SK-N-SH (cell line): ENCODE data around the gene GOLGA6D. TPM values are rescaled to one million over a fixed set of nuclear protein-coding genes. Genes with fewer than 3 reads are reported as not detected.

Experiments
- CTCF ChIA-PET: fragments of 300-600, 350-600 bp; formaldehyde crosslinking; extraction: SDS; loops from one replicate; lab custom pipeline; 2021; lab: Yijun Ruan, JAX
- POLR2A ChIA-PET: fragments of 350-600 bp; sonication (Branson Sonifier 250); formaldehyde crosslinking; extraction: SDS; loops from one replicate; lab custom pipeline; 2020; ENCODE audit warnings: antibody characterized with exemption, inconsistent platforms; lab: Yijun Ruan, JAX
- DNase-seq: peaks from one replicate; pipeline ENCODE4 v3.0.0; 2012
- H2AFZ ChIP-seq: fragments of 200-600 bp; sonication (generic); 2 replicates; pipeline ENCODE4 v1.8.1; 2016; ENCODE audit warnings: antibody characterized with exemption, mild to moderate bottlenecking, low read depth
- H3F3A ChIP-seq: fragments of 200-600 bp; sonication (generic); replicated peaks from 2 replicates; pipeline ENCODE3; 2016; ENCODE audit warnings: antibody characterized with exemption, mild to moderate bottlenecking; ENCODE audit not compliant: insufficient read depth
- H3K27ac ChIP-seq, 2 experiments: fragments of 200-500 bp in 1 of 2; fragments of 200-600 bp in 1 of 2; sonication (Bioruptor generic) in 1 of 2; sonication (generic), shearing (Covaris generic) in 1 of 2; 2 replicates each; pipeline versions ENCODE4 v1.5.1 to v1.6.1; 2014 to 2016; ENCODE audit warnings: low read depth in 2 of 2, inconsistent platforms in 1 of 2, low read length in 1 of 2, mild to moderate bottlenecking in 1 of 2, mixed read lengths in 1 of 2
- H3K27me3 ChIP-seq: fragments of 200-600 bp; sonication (generic), shearing (Covaris generic); 2 replicates; pipeline ENCODE4 v1.6.1; 2016; ENCODE audit warnings: mixed run types; ENCODE audit not compliant: insufficient read depth
- H3K36me3 ChIP-seq, 2 experiments: fragments of 200-500 bp in 1 of 2; fragments of 200-600 bp in 1 of 2; sonication (Bioruptor generic) in 1 of 2; sonication (generic) in 1 of 2; replicated peaks in 1 of 2; 2 replicates each; pipeline versions ENCODE3 to v1.5.1; 2014 to 2016; ENCODE audit warnings: low read length in 1 of 2, mild to moderate bottlenecking in 1 of 2; ENCODE audit not compliant: insufficient read depth in 2 of 2, control insufficient read depth in 1 of 2
- H3K4me1 ChIP-seq, 2 experiments: fragments of 200-500 bp in 1 of 2; fragments of 200-600 bp in 1 of 2; sonication (Bioruptor generic) in 1 of 2; sonication (generic), shearing (Covaris generic) in 1 of 2; 2 replicates each; pipeline versions ENCODE4 v1.5.1 to v1.6.1; 2014 to 2016; ENCODE audit warnings: low read depth in 1 of 2, low read length in 1 of 2, mixed run types in 1 of 2; ENCODE audit not compliant: insufficient read depth in 2 of 2, control insufficient read depth in 1 of 2
- H3K4me2 ChIP-seq: fragments of 200-600 bp; sonication (generic), shearing (Covaris generic); 2 replicates; pipeline ENCODE4 v1.6.1; 2017; ENCODE audit warnings: mixed run types
- H3K4me3 ChIP-seq, 2 experiments: fragments of 200-500 bp in 1 of 2; fragments of 200-600 bp in 1 of 2; sonication (Bioruptor generic) in 1 of 2; sonication (generic), shearing (Covaris generic) in 1 of 2; 2 replicates each; pipeline versions ENCODE4 v1.5.1 to v1.8.1; 2014 to 2016; ENCODE audit warnings: low read depth in 2 of 2, inconsistent platforms in 1 of 2, low read length in 1 of 2, mild to moderate bottlenecking in 1 of 2, mixed read lengths in 1 of 2, moderate library complexity in 1 of 2
- H3K79me2 ChIP-seq: fragments of 200-600 bp; sonication (generic); 2 replicates; pipeline ENCODE4 v1.8.1; 2017; ENCODE audit warnings: mild to moderate bottlenecking; ENCODE audit not compliant: insufficient read depth
- H3K9ac ChIP-seq: fragments of 200-600 bp; sonication (generic); 2 replicates; pipeline ENCODE4 v1.6.1; 2017; ENCODE audit warnings: mixed run types
- H3K9me2 ChIP-seq: fragments of 200-600 bp; sonication (generic); 2 replicates; pipeline ENCODE4 v1.6.1; 2017; ENCODE audit warnings: mixed run types
- H3K9me3 ChIP-seq: fragments of 200-600 bp; sonication (generic); 2 replicates; pipeline ENCODE4 v1.6.1; 2017; ENCODE audit warnings: mixed run types, mild to moderate bottlenecking, moderate library complexity
- H4K20me1 ChIP-seq: fragments of 200-600 bp; sonication (generic); 2 replicates; pipeline ENCODE4 v1.6.1; 2017; ENCODE audit warnings: mild to moderate bottlenecking, mixed run types; ENCODE audit not compliant: insufficient read depth
- EP300 ChIP-seq, 2 experiments: IDR thresholded peaks; 2 replicates each; pipeline versions ENCODE4 v1.4.0 to v1.6.1; 2012; ENCODE audit warnings: borderline replicate concordance in 1 of 2, low read depth in 1 of 2, low read length in 1 of 2
- EZH2phosphoT487 ChIP-seq: fragments of 200-600 bp; sonication (generic); IDR thresholded peaks from 2 replicates; pipeline ENCODE4 v1.6.1; 2017; ENCODE audit warnings: low read depth, mixed run types, mild to moderate bottlenecking, antibody characterized with exemption, moderate library complexity, borderline replicate concordance
- GATA2 ChIP-seq: sonication (generic); formaldehyde crosslinking; IDR thresholded peaks from 2 replicates; pipeline ENCODE4 v1.5.0; 2020; ENCODE audit warnings: mild to moderate bottlenecking, missing genetic modification reagents
- IRF3 ChIP-seq: fragments of 150-350 bp; IDR thresholded peaks from 2 replicates; pipeline ENCODE4 v1.6.1; 2016; ENCODE audit warnings: mild to moderate bottlenecking, low read depth, low read length
- JUND ChIP-seq: IDR thresholded peaks from 2 replicates; pipeline ENCODE4 v1.4.0; 2012
- MEF2A ChIP-seq: IDR thresholded peaks from 2 replicates; pipeline ENCODE4 v1.4.0; 2012; ENCODE audit warnings: low read depth, borderline replicate concordance
- NRF1 ChIP-seq: IDR thresholded peaks from 2 replicates; pipeline ENCODE4 v1.6.1; 2012; ENCODE audit warnings: low read depth, mild to moderate bottlenecking, low read length
- RAD21 ChIP-seq: IDR thresholded peaks from 2 replicates; pipeline ENCODE4 v1.6.1; 2012; ENCODE audit warnings: mild to moderate bottlenecking, low read length
- REST ChIP-seq: IDR thresholded peaks from 2 replicates; pipeline ENCODE4 v1.6.1; 2012; ENCODE audit warnings: mild to moderate bottlenecking, low read depth, low read length, moderate library complexity
- RFX5 ChIP-seq: IDR thresholded peaks from 2 replicates; pipeline ENCODE4 v1.6.1; 2012; ENCODE audit warnings: mild to moderate bottlenecking, improper control_type of control experiment, low read length
- RXRA ChIP-seq: IDR thresholded peaks from 2 replicates; pipeline ENCODE4 v1.4.0; 2012; ENCODE audit warnings: low read depth, mild to moderate bottlenecking, borderline replicate concordance
- SIN3A ChIP-seq: IDR thresholded peaks from 2 replicates; pipeline ENCODE4 v1.6.1; 2012; ENCODE audit warnings: low read depth, mild to moderate bottlenecking, low read length, moderate library complexity, borderline replicate concordance
- SMC3 ChIP-seq: IDR thresholded peaks from 2 replicates; pipeline ENCODE4 v1.6.1; 2012; ENCODE audit warnings: low read depth, low read length, improper control_type of control experiment
- TAF1 ChIP-seq: IDR thresholded peaks from 2 replicates; pipeline ENCODE4 v1.6.1; 2012; ENCODE audit warnings: low read depth, mild to moderate bottlenecking, low read length, moderate library complexity, borderline replicate concordance
- TEAD4 ChIP-seq: IDR thresholded peaks from 2 replicates; pipeline ENCODE4 v1.4.0; 2012; ENCODE audit warnings: mild to moderate bottlenecking, borderline replicate concordance; ENCODE audit not compliant: insufficient read depth
- USF2 ChIP-seq: fragments of 150-350 bp; IDR thresholded peaks from 2 replicates; pipeline ENCODE4 v1.6.1; 2017; ENCODE audit warnings: antibody characterized with exemption, low read length, low read depth, borderline replicate concordance
- YY1 ChIP-seq: IDR thresholded peaks from 2 replicates; pipeline ENCODE4 v1.4.0; 2012; ENCODE audit warnings: low read depth, mild to moderate bottlenecking
- WGBS: methylation state at CpG from one replicate; pipeline ENCODE4 v1.1.6; 2017; ENCODE audit warnings: low lambda C conversion rate; 5-methylcytosine and 5-hydroxymethylcytosine counted together
- polyA plus RNA-seq, 3 experiments: library from polyadenylated mRNA; depleted of rRNA; stranded (reverse); fragments of >200 nt; gene quantifications; 2 replicates each; pipeline ENCODE4 v1.2.3, GENCODE V29; 2012

Gene GOLGA6D
- polyA plus RNA-seq, 1 of the 3 experiments (the other 2 are of a cell fraction): 0.02 TPM

DNA sequence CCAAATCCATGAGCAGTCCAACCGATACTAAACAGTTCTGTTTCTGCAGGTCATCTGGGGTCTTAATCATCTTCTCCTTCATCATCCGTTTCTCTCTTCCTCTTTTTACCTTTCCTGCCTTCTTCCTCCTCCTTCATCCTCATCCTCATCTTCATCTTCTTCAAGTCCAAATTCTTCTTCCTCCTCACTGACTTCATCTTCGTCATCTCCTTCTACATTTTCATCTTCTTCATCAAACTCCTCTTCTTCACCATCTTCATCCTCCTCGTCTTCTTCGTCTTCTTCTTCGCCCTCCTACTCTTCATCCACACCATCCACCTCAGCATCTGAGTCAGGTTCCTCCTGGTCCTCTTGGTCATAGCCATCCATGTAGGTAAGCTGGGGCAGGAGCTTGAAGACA, 39.1 kb downstream of the GOLGA6D start (continued):
- TF ChIP-seq USF2: no peak

GRCh38 chr15:75325922-75326321, 43.3 kb downstream of the GOLGA6D start:
- H3K27me3 ChIP-seq: no peaks in the 10 kb centered on the region; the same call in 1 of the 2 replicates
- no peaks in the 10 kb centered on the region for H3K9me2 ChIP-seq
- H3K4me1 ChIP-seq: no peaks in the 10 kb centered on the region
- no peaks in the 10 kb centered on the region for H4K20me1 ChIP-seq
- 86% methylated on average over 4 of the region's 4 CpGs for WGBS
- no peaks in the 10 kb centered on the region for H3K36me3 ChIP-seq
- H2AFZ ChIP-seq: no peak overlapping the region
- no peaks in the 10 kb centered on the region for H3K79me2 ChIP-seq
- no peak overlapping the region for H3K4me3 ChIP-seq
- no peak overlapping the region for H3K4me2 ChIP-seq
- ChIA-PET CTCF (no interaction called here), POLR2A (no interaction called here)
- no peaks in the 10 kb centered on the region for H3K9me3 ChIP-seq
- no peak overlapping the region for H3K27ac ChIP-seq
- no peaks in the 10 kb centered on the region for H3F3A ChIP-seq
- TF ChIP-seq MEF2A: no peak
- no peak for TF ChIP-seq JUND
- TF ChIP-seq RAD21: no peak
- TF ChIP-seq NRF1: no peak
- TF ChIP-seq YY1: no peak
- no peak for TF ChIP-seq SMC3
- no peak for TF ChIP-seq REST
- no peak for TF ChIP-seq TAF1
- TF ChIP-seq EZH2phosphoT487: no peak
- no peak for TF ChIP-seq RFX5
- no peak for TF ChIP-seq EP300 (IDR thresholded peaks at IDR 0.05; ENCODE audit: borderline replicate concordance in 1 of 2, low read depth in 1 of 2, low read length in 1 of 2)
- no peak for TF ChIP-seq RXRA
- TF ChIP-seq GATA2: no peak
- TF ChIP-seq IRF3: no peak
- TF ChIP-seq TEAD4: no peak
- no peak for TF ChIP-seq SIN3A
- no peak overlapping the region for H3K9ac ChIP-seq
- DNase-seq: no peak
